CD4-positive, alpha-beta T cell (primary cell): ENCODE data around the gene ACTR1A. TPM values are rescaled to one million over a fixed set of nuclear protein-coding genes. Genes with fewer than 3 reads are reported as not detected.

Experiments
- ATAC-seq: fragments of 200-7000 bp; cut with Tn5 transposase; one replicate; pipeline ENCODE4 v1.10.0; 2022; ENCODE audit warnings: mild to moderate bottlenecking; ENCODE audit not compliant: poor library complexity
- CTCF ChIA-PET: fragments of 350-600 bp; sonication (Branson Sonifier 250); formaldehyde crosslinking; loops from one replicate; lab custom pipeline; 2021; ENCODE audit warnings: antibody characterized with exemption, inconsistent platforms; lab: Charles Lee
- POLR2A ChIA-PET: fragments of 350-600 bp; sonication (Branson Sonifier 250); formaldehyde crosslinking; loops from one replicate; lab custom pipeline; 2021; ENCODE audit warnings: antibody characterized with exemption, inconsistent platforms; lab: Charles Lee
- DNase-seq, 14 experiments: peaks; one replicate each; pipeline ENCODE4 v3.0.0-alpha.2; 2013 to 2020; ENCODE audit warnings: mixed read lengths in 2 of 14
- H3K27ac ChIP-seq, 2 donors: one replicate each; pipeline versions ENCODE4 v1.5.1 to v1.7.0; 2013; ENCODE audit warnings: low read length in 2 of 2, low read depth in 1 of 2, mild to moderate bottlenecking in 1 of 2
- H3K27me3 ChIP-seq, 2 experiments: 1 replicate in 1 of 2; 2 replicates in 1 of 2; pipeline versions ENCODE4 v1.6.1 to v1.7.0; 2013; ENCODE audit warnings: low read length in 2 of 2, control low read depth in 1 of 2, mild to moderate bottlenecking in 1 of 2, moderate library complexity in 1 of 2; ENCODE audit not compliant: insufficient read depth in 2 of 2, control insufficient read depth in 1 of 2
- H3K36me3 ChIP-seq: one replicate; pipeline ENCODE4 v1.6.1; 2013; ENCODE audit warnings: low read length, control low read depth; ENCODE audit not compliant: insufficient read depth
- H3K4me1 ChIP-seq: one replicate; pipeline ENCODE4 v1.6.1; 2013; ENCODE audit warnings: low read length, control low read depth; ENCODE audit not compliant: insufficient read depth
- H3K4me3 ChIP-seq: one replicate; pipeline ENCODE4 v1.5.1; 2013; ENCODE audit warnings: mild to moderate bottlenecking, low read length, moderate library complexity
- H3K9me3 ChIP-seq, 2 experiments: 1 replicate in 1 of 2; 2 replicates in 1 of 2; pipeline versions ENCODE4 v1.6.1 to v1.7.0; 2013; ENCODE audit warnings: low read length in 2 of 2, mild to moderate bottlenecking in 2 of 2, control low read depth in 1 of 2, moderate library complexity in 1 of 2; ENCODE audit not compliant: control insufficient read depth in 1 of 2, insufficient read depth in 1 of 2
- H3K27ac Mint-ChIP-seq: one replicate; pipeline ENCODE4 v1.8.0; 2020; ENCODE audit warnings: mixed read lengths
- H3K27me3 Mint-ChIP-seq: one replicate; pipeline ENCODE4 v1.8.0; 2021; ENCODE audit warnings: mixed read lengths
- H3K36me3 Mint-ChIP-seq: one replicate; pipeline ENCODE4 v1.8.0; 2021; ENCODE audit warnings: low read depth, mixed read lengths
- H3K4me1 Mint-ChIP-seq: one replicate; pipeline ENCODE4 v1.8.0; 2021; ENCODE audit warnings: low read depth, mixed read lengths
- H3K4me3 Mint-ChIP-seq: one replicate; pipeline ENCODE4 v1.8.0; 2020; ENCODE audit warnings: mild to moderate bottlenecking, mixed read lengths
- H3K9me3 Mint-ChIP-seq: one replicate; pipeline ENCODE4 v1.8.0; 2020; ENCODE audit warnings: mixed read lengths
- intact Hi-C, 2 experiments: fragments of 100-400 bp; cut with DNase I in 1 of 2; cut with micrococcal nuclease in 1 of 2; formaldehyde crosslinking; loops; one replicate each; pipeline versions ENCODE4 v1.15.1 to v1.9.0; 2023 to 2025; cut with DNase I, micrococcal nuclease
- total RNA-seq, 174 experiments: library from RNA in 2 of 174; stranded (reverse) in 2 of 174; gene quantifications; one replicate each; pipeline ENCODE4 v1.2.3 and lab custom pipeline; 2021 to 2026
- TF ChIP-seq, protein P1 (sequence below): fragments of 200-600 bp; IDR thresholded peaks from one replicate; pipeline ENCODE4 v1.8.0; 2022; ENCODE audit warnings: antibody characterized with exemption, mild to moderate bottlenecking

ACTR1A gene
- total RNA-seq, 2 experiments from 2014 or later = 43.3 to 46.3 TPM

DNA sequence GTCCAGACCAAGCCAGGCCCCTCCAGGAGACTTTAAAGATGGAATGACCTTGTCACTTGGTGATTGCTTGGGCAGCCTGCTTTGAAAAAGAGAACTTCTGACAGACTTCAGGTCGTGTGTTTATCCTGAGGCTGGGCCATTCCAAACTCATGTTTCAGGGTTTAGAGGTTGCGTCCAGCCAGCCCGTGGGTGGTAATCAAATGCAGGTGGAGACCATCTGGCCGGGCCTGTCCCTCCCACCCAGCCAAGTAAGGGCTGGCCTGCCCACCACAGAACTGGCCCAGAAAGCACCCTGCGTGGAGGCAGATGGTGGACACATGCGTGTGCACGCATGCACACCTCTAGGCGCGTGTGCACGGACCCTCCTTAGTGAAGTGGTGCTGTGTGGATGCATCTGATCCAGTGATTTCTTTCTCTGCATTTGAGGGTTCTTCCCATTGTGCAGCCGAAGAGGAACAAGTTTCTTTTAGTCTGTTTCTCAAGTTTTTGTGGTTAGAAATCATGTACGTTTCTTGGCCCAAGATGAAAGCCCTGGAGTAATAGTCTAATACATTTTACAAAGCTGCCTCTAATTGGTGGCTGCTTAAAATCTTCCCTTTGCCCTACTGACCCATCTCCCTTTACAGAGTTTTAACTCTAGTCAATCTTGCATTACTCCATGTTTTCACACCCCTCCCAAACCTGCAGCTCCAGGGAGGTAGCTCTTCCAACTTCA is 44.3 kb upstream of the ACTR1A start:
- Mint-ChIP-seq H3K9me3 (no peaks in the 10 kb centered on the region), H3K27ac (no peak overlapping the region), H3K36me3 (peaks cover 35% of the 10 kb centered on the region), H3K27me3 (no peaks in the 10 kb centered on the region), H3K4me1 (peaks cover 14% of the 10 kb centered on the region), H3K4me3 (no peak overlapping the region)
- ATAC-seq = no peak
- ChIA-PET CTCF (no interaction called here), POLR2A (interaction anchor here (1.2 kb wide), 1 partner anchor 42 kb away, joined by 4 read pairs; no protein-coding TSS in a partner anchor)
- no peak for DNase-seq
- intact Hi-C loops = no loop called here
- Histone ChIP-seq H3K27me3 (no peaks in the 10 kb centered on the region), H3K4me3 (no peak overlapping the region), H3K36me3 (peaks cover 14% of the 10 kb centered on the region), H3K27ac (no peak overlapping the region), H3K4me1 (peaks cover 2% of the 10 kb centered on the region), H3K9me3 (no peaks in the 10 kb centered on the region)
- TF ChIP-seq, protein P1, sequence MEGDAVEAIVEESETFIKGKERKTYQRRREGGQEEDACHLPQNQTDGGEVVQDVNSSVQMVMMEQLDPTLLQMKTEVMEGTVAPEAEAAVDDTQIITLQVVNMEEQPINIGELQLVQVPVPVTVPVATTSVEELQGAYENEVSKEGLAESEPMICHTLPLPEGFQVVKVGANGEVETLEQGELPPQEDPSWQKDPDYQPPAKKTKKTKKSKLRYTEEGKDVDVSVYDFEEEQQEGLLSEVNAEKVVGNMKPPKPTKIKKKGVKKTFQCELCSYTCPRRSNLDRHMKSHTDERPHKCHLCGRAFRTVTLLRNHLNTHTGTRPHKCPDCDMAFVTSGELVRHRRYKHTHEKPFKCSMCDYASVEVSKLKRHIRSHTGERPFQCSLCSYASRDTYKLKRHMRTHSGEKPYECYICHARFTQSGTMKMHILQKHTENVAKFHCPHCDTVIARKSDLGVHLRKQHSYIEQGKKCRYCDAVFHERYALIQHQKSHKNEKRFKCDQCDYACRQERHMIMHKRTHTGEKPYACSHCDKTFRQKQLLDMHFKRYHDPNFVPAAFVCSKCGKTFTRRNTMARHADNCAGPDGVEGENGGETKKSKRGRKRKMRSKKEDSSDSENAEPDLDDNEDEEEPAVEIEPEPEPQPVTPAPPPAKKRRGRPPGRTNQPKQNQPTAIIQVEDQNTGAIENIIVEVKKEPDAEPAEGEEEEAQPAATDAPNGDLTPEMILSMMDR = no peak

DNA sequence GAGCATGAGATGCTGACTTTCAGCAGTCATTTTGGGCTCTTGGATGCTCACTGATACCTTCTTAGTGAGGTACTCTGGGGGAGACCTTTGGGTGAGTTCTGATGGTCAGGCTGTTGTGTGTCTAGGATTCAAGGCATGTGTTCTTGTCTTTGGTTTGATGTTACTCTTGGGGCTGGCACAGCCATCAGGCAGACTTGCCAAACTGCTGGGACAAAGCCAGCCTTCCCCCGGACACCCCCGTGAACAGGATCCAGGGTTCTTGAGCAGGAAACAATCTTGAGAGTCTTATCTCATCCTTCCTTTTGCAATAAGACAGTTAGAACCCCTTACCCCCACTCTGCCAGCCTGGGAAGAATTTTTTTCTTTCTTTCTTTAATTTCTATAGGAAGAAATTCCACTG is 43.5 kb upstream of the ACTR1A start:
- peaks cover 33% of the 10 kb centered on the region for H3K36me3 Mint-ChIP-seq
- H3K9me3 ChIP-seq = no peaks in the 10 kb centered on the region
- no peak overlapping the region for H3K4me3 ChIP-seq
- H3K27me3 Mint-ChIP-seq = no peaks in the 10 kb centered on the region
- intact Hi-C loops = no loop called here
- no peak overlapping the region for H3K27ac ChIP-seq
- no peak for DNase-seq
- H3K36me3 ChIP-seq = peaks cover 12% of the 10 kb centered on the region
- H3K4me1 ChIP-seq = peaks cover 2% of the 10 kb centered on the region
- no peaks in the 10 kb centered on the region for H3K27me3 ChIP-seq
- H3K27ac Mint-ChIP-seq = no peak overlapping the region
- no peak overlapping the region for H3K4me3 Mint-ChIP-seq
- ATAC-seq = no peak
- H3K4me1 Mint-ChIP-seq = peaks cover 14% of the 10 kb centered on the region
- no peaks in the 10 kb centered on the region for H3K9me3 Mint-ChIP-seq
- CTCF ChIA-PET = no interaction called here
- POLR2A ChIA-PET = no interaction called here
- TF ChIP-seq, protein P1 = no peak

DNA sequence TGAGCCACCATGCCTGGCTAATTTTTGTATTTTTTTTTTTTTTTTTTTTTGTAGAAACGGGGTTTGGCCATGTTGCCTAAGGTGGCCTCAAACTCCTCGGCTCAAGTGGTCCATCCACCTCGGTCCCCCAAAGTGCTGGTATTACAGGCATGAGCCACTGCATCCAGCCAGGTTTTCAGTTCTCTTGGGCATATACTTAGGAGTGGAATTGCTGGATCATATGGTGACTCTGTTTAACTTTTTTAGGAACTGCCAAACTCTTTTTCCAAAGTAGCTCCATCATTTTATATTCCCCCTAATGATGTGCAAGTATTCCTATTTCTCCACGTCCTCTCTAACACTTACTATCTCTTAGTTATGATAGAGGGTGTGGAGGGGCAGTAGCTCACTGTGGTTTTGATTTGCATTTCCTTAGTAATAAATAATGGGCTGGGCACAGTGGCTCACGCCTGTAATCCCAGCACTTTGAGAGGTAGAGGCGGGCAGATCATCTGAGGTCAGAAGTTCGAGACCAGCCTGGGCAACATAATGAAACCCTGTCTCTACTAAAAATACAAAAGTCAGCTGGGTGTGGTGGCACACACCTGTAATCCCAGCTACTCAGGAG is 42.9 kb upstream of the ACTR1A start:
- Mint-ChIP-seq H3K27ac (no peak overlapping the region), H3K4me3 (no peak overlapping the region), H3K27me3 (no peaks in the 10 kb centered on the region), H3K4me1 (peaks cover 14% of the 10 kb centered on the region), H3K9me3 (no peaks in the 10 kb centered on the region), H3K36me3 (peaks cover 26% of the 10 kb centered on the region)
- TF ChIP-seq, protein P1 = no peak
- no peaks in the 10 kb centered on the region for H3K9me3 ChIP-seq
- peaks cover 2% of the 10 kb centered on the region for H3K4me1 ChIP-seq
- POLR2A ChIA-PET = no interaction called here
- CTCF ChIA-PET = no interaction called here
- no peak overlapping the region for H3K4me3 ChIP-seq
- no peak overlapping the region for H3K27ac ChIP-seq
- intact Hi-C loops = no loop called here
- peaks cover 6% of the 10 kb centered on the region for H3K36me3 ChIP-seq
- no peak for ATAC-seq
- no peak for DNase-seq
- H3K27me3 ChIP-seq = no peaks in the 10 kb centered on the region
